OCI-LY3 (cell line): ENCODE results near the gene DEPDC7.

Experiments used
- EZH2phosphoT487 ChIP-seq: fragments of 200-600 bp; shearing (Covaris generic); IDR thresholded peaks from 2 replicates; pipeline ENCODE4 v1.6.1; 2018; ENCODE audit warnings: antibody characterized with exemption, mixed run types, low read depth
- TF ChIP-seq, protein P1 (sequence below): fragments of 200-600, 300-600 bp; sonication (generic); IDR thresholded peaks from 2 replicates; pipeline ENCODE4 v1.5.1; 2014; ENCODE audit warnings: antibody characterized with exemption, low read length, low read depth

DNA sequence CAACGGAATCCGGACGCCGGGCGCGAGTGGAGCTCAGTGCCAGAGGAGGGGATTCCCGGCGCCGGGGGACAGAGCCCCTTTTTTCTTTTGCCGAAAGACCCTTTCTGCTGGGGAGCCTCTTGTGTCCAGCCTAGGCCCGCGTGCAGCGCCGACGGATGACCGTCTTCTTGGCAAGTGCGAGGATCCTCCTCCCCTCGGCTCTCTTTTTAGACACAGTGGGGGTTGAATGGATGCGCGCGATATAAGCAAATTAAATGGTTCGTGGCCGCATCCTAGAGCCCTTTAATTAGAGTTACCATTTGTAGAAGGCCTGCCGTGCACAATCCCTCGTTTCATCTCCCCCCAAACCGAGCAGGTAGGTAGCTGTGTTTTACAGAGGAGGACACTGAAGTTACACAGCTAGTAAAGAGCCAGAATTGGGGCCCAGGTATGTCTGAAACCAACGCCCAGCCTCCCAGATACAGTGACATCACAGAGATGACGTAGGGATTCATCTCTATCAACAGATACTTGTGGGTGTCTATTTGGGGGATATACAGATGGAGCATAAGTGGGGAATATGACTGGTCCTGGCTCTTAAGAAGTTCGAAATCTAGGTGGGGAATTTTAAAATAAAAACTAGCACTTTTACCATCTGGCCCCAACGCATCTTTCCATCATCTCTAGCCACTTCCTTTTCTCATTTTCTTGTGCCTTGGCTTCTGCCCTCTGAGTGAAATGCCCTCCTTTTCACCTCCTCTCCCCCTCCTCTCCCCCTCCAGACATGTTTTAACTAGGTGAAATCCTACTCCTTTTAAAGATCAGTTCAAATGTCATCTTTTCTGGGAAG lies 24.6 kb downstream of the DEPDC7 start:
- TF ChIP-seq, protein P1, sequence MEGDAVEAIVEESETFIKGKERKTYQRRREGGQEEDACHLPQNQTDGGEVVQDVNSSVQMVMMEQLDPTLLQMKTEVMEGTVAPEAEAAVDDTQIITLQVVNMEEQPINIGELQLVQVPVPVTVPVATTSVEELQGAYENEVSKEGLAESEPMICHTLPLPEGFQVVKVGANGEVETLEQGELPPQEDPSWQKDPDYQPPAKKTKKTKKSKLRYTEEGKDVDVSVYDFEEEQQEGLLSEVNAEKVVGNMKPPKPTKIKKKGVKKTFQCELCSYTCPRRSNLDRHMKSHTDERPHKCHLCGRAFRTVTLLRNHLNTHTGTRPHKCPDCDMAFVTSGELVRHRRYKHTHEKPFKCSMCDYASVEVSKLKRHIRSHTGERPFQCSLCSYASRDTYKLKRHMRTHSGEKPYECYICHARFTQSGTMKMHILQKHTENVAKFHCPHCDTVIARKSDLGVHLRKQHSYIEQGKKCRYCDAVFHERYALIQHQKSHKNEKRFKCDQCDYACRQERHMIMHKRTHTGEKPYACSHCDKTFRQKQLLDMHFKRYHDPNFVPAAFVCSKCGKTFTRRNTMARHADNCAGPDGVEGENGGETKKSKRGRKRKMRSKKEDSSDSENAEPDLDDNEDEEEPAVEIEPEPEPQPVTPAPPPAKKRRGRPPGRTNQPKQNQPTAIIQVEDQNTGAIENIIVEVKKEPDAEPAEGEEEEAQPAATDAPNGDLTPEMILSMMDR = no peak
- no peak for TF ChIP-seq EZH2phosphoT487
